ENCODE results near the gene RUNX2. TPM values are rescaled to one million over a fixed set of nuclear protein-coding genes. Genes with fewer than 3 reads are reported as not detected.

The RUNX2 gene
- polyA plus RNA-seq, 1 of the 3 experiments (the other 2 are of a cell fraction), result 4.4 TPM

DNA sequence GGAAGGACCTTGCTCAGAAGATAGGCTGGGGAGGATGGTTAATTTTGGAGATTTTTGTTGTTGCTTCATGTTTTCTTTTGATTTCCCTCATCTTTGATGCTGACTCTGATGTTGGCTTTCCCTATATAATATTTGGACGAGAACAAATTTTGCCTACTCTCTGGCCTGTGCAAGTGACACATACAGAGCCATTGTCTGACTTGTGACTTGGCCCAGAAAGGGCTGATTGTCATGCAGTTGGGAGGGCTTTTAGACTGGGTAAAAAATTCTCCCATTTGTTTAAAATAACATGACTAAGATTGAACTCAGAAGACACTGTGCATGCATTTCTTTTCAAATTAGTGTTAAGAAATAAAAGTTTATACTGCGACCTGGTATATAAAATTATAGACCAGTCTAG, 148.2 kb downstream of the RUNX2 start:
- TF ChIP-seq SIN3A (IDR thresholded peaks at IDR 0.05; ENCODE audit: borderline replicate concordance, low read depth, low read length) (no peak), MEF2A (IDR thresholded peaks at IDR 0.05; ENCODE audit: borderline replicate concordance, low read depth) (no peak), USF1 (IDR thresholded peaks at IDR 0.05; ENCODE audit: borderline replicate concordance, low read depth) (no peak), MXI1 (IDR thresholded peaks at IDR 0.05; ENCODE audit: low read depth, low read length) (no peak), RFX5 (IDR thresholded peaks at IDR 0.05; ENCODE audit: low read length) (no peak), SMC3 (IDR thresholded peaks at IDR 0.05; ENCODE audit: low read depth, low read length) (no peak), USF2 (IDR thresholded peaks at IDR 0.05; ENCODE audit: borderline replicate concordance, low read depth, low read length) (no peak), RCOR1 (IDR thresholded peaks at IDR 0.05; ENCODE audit: low read length) (no peak), FOXJ3 (CRISPR knock-in tag; IDR thresholded peaks at IDR 0.05) (no peak), NRF1 (IDR thresholded peaks at IDR 0.05; ENCODE audit: low read depth, low read length) (no peak), NFIC (IDR thresholded peaks at IDR 0.05; ENCODE audit: borderline replicate concordance) (no peak), TEAD4 (IDR thresholded peaks at IDR 0.05; ENCODE audit: borderline replicate concordance, insufficient read depth) (no peak), POLR2AphosphoS5 (IDR thresholded peaks at IDR 0.05; ENCODE audit: low read depth, low read length) (no peak), FOXM1 (IDR thresholded peaks at IDR 0.05; ENCODE audit: low read depth) (no peak), CTCF (IDR thresholded peaks at IDR 0.05) (no peak)
- Histone ChIP-seq H3K9me3 (no peaks in the 10 kb centered on the region), H3K9me2 (no peaks in the 10 kb centered on the region), H3K79me2 (ENCODE audit: insufficient read depth) (no peaks in the 10 kb centered on the region), H3F3A (replicated peaks; ENCODE audit: insufficient read depth) (peaks cover 14% of the 10 kb centered on the region), H4K20me1 (ENCODE audit: insufficient read depth) (no peaks in the 10 kb centered on the region), H3K36me3 (replicated peaks in 1 of 2; ENCODE audit: control insufficient read depth in 1 of 2, insufficient read depth in 2 of 2, low read length in 1 of 2) (no peaks in the 10 kb centered on the region), H2AFZ (ENCODE audit: low read depth) (no peak overlapping the region), H3K4me1 (ENCODE audit: control insufficient read depth in 1 of 2, insufficient read depth in 2 of 2, low read depth in 1 of 2, low read length in 1 of 2) (peaks cover 0 to 17% of the 10 kb centered on the region in 2 experiments; a peak in 2 of 4 replicates), H3K4me2 (no peak overlapping the region), H3K27ac (ENCODE audit: low read depth in 2 of 2, low read length in 1 of 2) (no peak overlapping the region), H3K9ac (no peak overlapping the region), H3K4me3 (ENCODE audit: low read depth in 2 of 2, low read length in 1 of 2) (no peak overlapping the region), H3K27me3 (ENCODE audit: insufficient read depth) (no peaks in the 10 kb centered on the region)
- POLR2A ChIA-PET, result no interaction called here
- WGBS (ENCODE audit: low lambda C conversion rate), result 65% methylated on average over 2 of the region's 2 CpGs
- CTCF ChIA-PET, result no interaction called here
- no peak for DNase-seq

DNA sequence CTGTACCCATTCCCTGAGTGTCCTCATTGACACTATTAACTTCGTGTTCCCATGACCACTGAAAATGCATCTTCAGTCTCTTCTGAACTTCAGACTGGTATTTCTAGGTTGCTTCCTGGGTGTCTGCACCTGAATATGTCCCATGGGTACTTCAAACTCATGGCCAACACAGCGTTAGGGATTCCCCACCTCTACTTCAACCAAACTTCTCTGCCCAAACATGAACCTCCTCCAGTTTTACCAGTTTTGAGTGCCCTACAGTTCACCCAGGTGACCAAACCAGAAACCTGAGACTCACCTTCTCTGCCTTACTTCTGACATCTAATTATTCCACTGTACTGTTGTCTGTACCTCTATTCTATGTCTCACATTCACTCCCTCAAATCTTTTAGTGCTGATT, 149.1 kb downstream of the RUNX2 start:
- no peak overlapping the region for H3K4me2 ChIP-seq
- H3K4me1 ChIP-seq (ENCODE audit: control insufficient read depth in 1 of 2, insufficient read depth in 2 of 2, low read depth in 1 of 2, low read length in 1 of 2), result peaks cover 0 to 27% of the 10 kb centered on the region in 2 experiments; a peak in 2 of 4 replicates
- H3K9ac ChIP-seq, result no peak overlapping the region
- H3K9me2 ChIP-seq, result no peaks in the 10 kb centered on the region
- 46% methylated on average over 2 of the region's 2 CpGs for WGBS (ENCODE audit: low lambda C conversion rate)
- ChIA-PET POLR2A (no interaction called here), CTCF (no interaction called here)
- H3K36me3 ChIP-seq (replicated peaks in 1 of 2; ENCODE audit: control insufficient read depth in 1 of 2, insufficient read depth in 2 of 2, low read length in 1 of 2), result no peaks in the 10 kb centered on the region
- H3K9me3 ChIP-seq, result no peaks in the 10 kb centered on the region
- no peak overlapping the region for H2AFZ ChIP-seq (ENCODE audit: low read depth)
- H3K27ac ChIP-seq (ENCODE audit: low read depth in 2 of 2, low read length in 1 of 2), result peak overlapping the region in 1 of 2 experiments; percentile 74; a peak in 2 of 4 replicates
- H3K4me3 ChIP-seq (ENCODE audit: low read depth in 2 of 2, low read length in 1 of 2), result no peak overlapping the region
- no peaks in the 10 kb centered on the region for H3K79me2 ChIP-seq (ENCODE audit: insufficient read depth)
- H4K20me1 ChIP-seq (ENCODE audit: insufficient read depth), result no peaks in the 10 kb centered on the region
- H3K27me3 ChIP-seq (ENCODE audit: insufficient read depth), result no peaks in the 10 kb centered on the region
- H3F3A ChIP-seq (replicated peaks; ENCODE audit: insufficient read depth), result peaks cover 14% of the 10 kb centered on the region
- TF ChIP-seq MXI1 (IDR thresholded peaks at IDR 0.05; ENCODE audit: low read depth, low read length) (no peak), NFIC (IDR thresholded peaks at IDR 0.05; ENCODE audit: borderline replicate concordance) (no peak), FOSL2 (IDR thresholded peaks at IDR 0.05; ENCODE audit: borderline replicate concordance, low read depth) (no peak)
- DNase-seq, result no peak
